K562 treated with DMSO at 1 percent for 24 hours (cell line): ENCODE results near the gene MOG. TPM values are rescaled to one million over a fixed set of nuclear protein-coding genes. Genes with fewer than 3 reads are reported as not detected.

Experiments
- total RNA-seq: library from RNA; unstranded; fragments of 300-600 nt; gene quantifications from 2 replicates; pipeline ENCODE4 v1.2.3, GENCODE V29; 2022; ENCODE audit warnings: low read depth; ENCODE audit not compliant: insufficient read depth

Gene MOG
- not detected in 2 replicates for total RNA-seq

GRCh38 chr6:29656798-29657197 is at the start of gene MOG:
MOG (plus strand) TSS chr6:29657092; CDS start chr6:29657210, 118 bp downstream.

GRCh38 chr6:29632789-29633533 is 23.9 kb upstream of the MOG start, which contains the start of gene GABBR1:
GABBR1 (minus strand) TSS chr6:29633183; CDS start chr6:29632385, 798 bp downstream.

GRCh38 chr6:29680904-29681303 is 24.0 kb downstream of the MOG start, which contains the start of gene ZFP57:
ZFP57 (minus strand) TSS chr6:29681152; CDS start chr6:29677003, 4,149 bp downstream.

Other genes starting within 250 kb of the MOG start
- not detected in 2 replicates for gene OR12D1, start 242.2 kb upstream of the MOG start, total RNA-seq
- gene OR10C1, start 217.8 kb upstream of the MOG start, total RNA-seq, result not detected in 2 replicates
- gene OR11A1, start 200.0 kb upstream of the MOG start, total RNA-seq, result not detected in 2 replicates
- not detected in 2 replicates for gene OR2H1, start 199.9 kb upstream of the MOG start, total RNA-seq
- not detected in 2 replicates for gene MAS1L, start 169.1 kb upstream of the MOG start, total RNA-seq
- 1.2 and 1.8 TPM in 2 replicates for gene UBD, start 97.4 kb upstream of the MOG start, total RNA-seq
- not detected in 2 replicates for gene OR2H2, start 72.0 kb upstream of the MOG start, total RNA-seq
- gene GABBR1, start 23.9 kb upstream of the MOG start, total RNA-seq, result 9.9 and 10.5 TPM in 2 replicates
- gene ZFP57, start 24.1 kb downstream of the MOG start, total RNA-seq, result 0.19 TPM in 1 of 2 replicates, not detected in the other
- not detected in 2 replicates for gene HLA-F, start 66.3 kb downstream of the MOG start, total RNA-seq
- gene HLA-G, start 170.7 kb downstream of the MOG start, total RNA-seq, result not detected in 2 replicates